ENCODE results near the gene PLEKHA4.
"Not testable (repeated sequence)": the region's sequence is repeated elsewhere in the genome, so short reads cannot be mapped to it uniquely, and the experiment has no call there.

The PLEKHA4 gene

GRCh38 chr19:48868114-48868886 is at the start of gene PLEKHA4:
TSS of gene PLEKHA4 (minus strand) at chr19:48868617. CDS start at chr19:48867620, 997 bp downstream.
- peak; percentile 89 for DNase-seq

DNA sequence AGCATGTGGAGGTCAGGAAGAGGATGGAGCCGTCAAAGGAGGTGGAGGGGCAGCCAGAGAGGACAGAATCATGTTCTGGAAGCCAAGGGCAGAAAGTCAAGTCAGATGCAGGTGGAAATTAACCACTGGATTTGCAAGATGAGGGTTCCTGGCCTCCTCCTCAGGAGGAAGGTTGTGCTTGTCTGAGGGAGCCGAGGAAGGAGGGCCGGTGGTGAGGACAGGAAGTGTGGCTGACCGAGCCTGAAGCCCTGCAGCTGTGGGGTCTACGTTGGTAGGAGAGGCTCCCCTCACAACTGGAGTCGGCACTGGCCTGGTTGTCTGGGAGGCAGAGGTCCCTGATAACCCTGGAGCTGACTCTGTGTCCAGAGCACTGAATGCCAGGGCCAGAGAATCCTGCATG is 49.7 kb upstream of the PLEKHA4 start:
- no peak for DNase-seq

DNA sequence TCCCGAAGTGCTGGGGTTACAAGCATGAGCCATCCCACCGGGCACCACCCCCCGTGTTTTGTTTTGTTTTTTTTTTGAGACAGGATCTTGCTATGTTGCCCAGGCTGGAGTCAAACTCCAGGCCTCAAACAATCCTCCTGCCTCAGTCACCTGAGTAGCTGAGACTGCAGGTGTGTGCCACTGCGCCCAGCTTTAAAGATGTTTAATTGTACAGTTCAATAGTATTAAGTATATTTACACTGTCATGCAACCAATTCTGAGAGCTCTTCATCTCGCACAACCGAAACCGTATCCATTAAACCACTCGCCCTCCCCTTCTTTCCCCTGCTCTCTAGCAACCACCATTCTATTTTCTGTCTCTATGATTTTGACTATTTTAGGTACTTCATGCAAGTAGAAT is 47.3 kb upstream of the PLEKHA4 start:
- DNase-seq, result no peak

- no peak for DNase-seq
These were observed 45.8 kb upstream of the PLEKHA4 start for GRCh38 chr19:48914181-48914580.

DNA sequence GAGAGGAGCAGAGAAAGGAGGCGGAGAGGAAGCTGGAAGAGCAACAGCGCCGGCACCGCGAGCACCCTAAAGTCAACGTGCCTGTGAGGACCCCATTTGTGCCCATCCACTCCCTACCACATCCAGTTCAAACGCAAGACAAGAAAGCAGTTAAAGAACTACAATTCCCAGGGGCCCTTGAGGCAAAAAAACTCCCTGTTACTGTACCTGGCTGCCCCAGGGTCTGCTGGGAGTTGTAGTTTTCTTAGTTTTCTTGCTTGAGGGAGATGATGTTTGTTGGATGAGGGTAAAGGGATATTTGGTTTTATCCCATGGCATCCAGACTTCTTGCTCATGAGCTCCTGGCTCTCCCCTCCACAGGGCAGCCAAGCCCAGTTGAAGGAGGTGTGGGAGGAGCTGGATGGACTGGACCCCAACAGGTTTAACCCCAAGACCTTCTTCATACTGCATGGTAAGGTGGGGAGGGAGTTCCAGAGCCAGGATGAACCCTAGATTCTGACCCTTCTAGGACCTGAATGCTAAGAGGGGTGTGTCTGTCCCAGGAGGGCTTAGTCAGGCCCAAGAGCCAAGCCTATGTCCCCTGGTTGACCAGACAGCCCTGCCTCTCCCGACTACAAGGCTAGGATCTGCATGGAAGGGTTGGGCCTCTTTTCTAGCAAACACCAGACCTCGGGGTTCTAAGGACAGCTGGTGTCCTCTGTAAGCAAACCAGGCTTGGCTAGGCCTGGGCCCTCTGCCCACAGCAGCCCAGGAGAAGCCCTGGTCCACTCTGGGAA is 44.9 kb upstream of the PLEKHA4 start:
- DNase-seq, result no peak

DNA sequence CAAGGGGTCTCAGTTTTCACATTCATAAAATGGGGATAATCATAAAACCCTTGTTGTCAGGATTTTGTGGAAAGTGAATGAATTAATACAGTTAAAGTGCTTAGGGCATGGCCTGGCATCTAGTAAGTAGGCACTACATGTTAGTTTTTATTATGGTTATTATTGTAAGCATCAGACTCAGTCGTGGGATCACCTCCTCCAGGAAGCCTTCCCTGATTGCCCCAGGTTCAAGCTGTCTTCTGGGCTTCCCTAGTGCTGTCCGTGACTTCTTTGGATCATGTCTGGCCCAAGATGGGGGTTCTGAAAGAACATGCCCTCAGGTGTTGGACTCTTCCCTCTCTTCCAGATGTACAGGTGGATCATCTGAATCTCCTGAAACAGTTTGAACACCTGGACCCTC is 42.4 kb upstream of the PLEKHA4 start:
- DNase-seq, result no peak

GRCh38 chr19:48909424-48910077 is 41.1 kb upstream of the PLEKHA4 start:
- not testable (repeated sequence) for DNase-seq

GRCh38 chr19:48907671-48908070 is 39.3 kb upstream of the PLEKHA4 start:
- DNase-seq, result no peak

DNA sequence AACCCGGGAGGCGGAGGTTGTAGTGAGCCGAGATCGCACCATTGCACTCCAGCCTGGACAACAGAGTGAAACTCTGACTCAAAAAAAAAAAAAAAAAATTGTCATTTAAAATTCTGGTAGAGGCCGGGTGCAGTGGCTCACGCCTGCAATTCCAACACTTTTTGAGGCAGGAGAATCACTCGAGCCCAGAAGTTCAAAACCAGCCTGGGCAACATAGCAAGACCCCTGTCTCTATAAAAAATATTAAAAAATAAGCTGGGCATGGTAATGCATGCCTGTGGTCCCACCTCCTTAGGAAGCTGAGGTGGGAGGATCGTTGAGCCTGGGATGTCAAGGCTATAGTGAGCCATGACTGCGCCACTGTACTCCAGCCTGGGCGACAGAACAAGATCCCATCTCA is 37.9 kb upstream of the PLEKHA4 start:
- DNase-seq, result no peak

DNA sequence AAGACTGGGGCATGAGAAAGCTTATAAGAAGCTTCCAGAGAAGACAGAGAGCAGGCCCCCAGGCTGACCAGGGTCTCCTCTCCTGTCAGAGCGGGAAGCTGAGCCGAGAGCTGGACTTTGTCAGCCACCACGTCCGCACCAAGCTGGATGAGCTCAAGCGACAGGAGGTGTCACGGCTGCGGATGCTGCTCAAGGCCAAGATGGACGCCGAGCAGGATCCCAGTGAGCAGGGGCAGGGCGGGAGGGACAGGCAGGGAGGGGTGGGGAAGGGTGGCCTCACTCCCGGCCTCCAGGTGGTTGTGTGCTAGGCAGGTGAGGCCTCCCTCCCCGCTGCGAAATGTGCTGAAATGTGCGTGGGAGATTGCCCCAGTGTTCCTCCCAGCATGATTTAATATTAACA is 37.2 kb upstream of the PLEKHA4 start:
- no peak for DNase-seq

GRCh38 chr19:48903788-48904187 is 35.4 kb upstream of the PLEKHA4 start:
- DNase-seq, result not testable (repeated sequence)

DNA sequence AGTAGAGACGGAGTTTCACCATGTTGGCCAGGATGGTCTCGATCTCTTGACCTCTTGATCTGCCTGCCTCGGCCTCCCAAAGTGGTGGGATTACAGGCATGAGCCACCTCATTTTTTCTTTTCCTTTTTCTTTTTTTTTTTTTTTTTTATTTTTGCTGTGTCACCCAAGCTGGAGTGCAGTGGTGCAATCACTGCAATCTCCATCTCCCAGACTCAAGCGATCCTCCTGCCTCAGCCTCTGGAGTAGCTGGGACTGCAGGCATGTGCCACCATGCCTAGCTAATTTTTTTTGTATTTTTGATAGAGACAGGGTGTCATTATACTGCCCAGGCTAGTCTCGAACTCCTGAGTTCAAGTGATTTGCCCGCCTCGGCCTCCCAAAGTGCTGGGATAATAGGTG is 33.9 kb upstream of the PLEKHA4 start:
- not testable (repeated sequence) for DNase-seq

DNA sequence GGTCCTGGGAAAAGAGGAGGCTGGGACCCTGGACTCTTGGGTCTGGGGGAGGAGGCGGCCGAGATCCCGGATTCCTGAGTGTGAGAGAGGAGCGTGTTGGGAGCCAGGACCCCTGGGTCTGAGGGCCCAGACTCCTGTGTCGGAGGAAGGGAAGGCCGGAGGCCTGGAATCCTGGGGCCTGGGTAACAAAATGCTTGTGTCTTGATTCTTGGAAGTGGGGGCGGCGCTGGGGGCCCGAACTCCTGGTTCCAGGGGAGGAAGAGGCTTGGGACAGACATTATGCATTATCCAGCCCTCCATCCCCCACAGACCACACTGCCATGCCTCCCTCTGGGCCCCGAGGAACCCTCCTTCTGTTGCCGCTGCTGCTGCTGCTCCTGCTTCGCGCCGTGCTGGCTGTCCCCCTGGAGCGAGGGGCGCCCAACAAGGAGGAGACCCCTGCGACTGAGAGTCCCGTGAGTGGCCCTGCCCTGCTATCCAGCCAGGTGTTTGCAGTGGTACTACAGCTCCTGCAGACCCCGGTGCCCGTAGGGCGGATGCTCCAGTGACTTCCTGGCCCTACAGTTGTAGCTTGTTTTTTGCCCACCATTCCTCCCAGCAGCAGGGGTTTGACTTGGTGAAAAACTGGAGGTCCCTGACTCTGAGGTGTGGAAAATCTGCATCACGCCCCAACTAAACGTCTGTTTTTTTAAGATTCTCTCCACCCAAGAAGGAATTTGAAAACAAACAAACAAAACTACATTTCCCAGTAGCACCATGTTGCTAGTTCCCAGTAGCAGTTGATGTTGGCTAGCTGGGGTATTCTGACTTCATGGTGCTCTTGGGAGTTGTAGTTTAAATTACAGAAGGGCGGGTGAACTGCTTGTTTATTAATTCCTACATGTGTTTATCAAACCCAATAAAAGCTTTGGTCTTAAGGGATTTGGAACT is 32.3 kb upstream of the PLEKHA4 start:
- DNase-seq, result no peak

DNA sequence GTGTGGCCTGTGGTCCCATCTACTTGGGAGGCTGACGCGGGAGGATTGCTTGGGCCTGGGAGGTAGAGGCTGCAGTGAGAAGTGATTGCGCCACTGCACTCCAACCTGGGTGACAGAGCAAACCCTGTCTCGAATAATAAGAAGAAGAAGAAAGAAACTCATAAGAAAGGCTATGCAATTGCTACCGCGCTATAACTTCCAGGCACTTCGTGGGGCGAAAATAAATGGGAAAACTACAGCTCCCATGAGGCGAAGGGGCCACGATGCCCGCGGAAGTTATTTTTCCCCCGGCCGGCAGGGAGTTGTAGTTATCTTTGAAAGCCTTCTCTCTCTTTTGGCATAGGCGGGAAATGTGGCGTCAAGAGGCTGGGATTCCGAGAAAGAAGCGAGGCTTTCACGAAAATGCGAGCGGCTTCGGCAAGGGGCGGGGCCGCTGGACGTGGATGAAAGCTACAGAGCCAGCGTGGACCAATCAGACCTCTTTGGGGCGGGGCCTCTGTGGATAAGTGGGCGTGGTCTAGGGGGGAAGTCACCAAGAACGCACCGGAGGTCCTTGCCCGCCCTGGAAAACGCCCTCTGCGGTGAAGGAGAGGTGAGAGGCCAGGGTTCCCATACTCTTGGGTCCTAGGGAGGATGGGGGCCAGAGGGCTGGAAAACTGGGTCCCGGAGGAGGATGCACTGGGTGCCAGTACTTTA is 31.5 kb upstream of the PLEKHA4 start, which contains the start of gene NUCB1:
NUCB1 (plus strand) TSS at position 532 of the 696 bp plus-strand sequence. CDS start 485 bp downstream, outside the sequence.
- DNase-seq, result peak; percentile 100

- DNase-seq, result not testable (repeated sequence)
These were observed 31.0 kb upstream of the PLEKHA4 start for GRCh38 chr19:48899386-48899749.

DNA sequence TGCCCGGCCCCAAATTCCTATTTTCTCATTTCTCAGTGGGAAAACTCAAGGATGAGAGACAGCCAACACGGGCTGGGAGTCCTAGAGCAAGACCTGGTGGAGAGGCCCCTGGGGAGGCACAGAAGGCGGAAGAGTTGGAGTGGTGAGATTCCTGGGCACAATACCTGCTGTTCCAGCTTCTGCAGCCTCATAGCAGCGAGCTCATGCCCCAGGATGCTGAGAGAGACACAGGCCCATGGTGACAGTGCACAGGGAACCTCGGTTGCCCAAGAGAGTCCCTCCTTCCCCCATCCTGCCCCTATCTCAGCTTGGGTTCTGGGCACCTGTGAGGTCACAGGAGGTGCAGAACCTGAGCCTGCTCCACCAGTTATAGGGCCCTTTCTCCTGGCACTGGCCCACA is 28.8 kb upstream of the PLEKHA4 start:
- DNase-seq, result no peak

- peak; percentile 73 for DNase-seq
These were observed 27.8 kb upstream of the PLEKHA4 start for GRCh38 chr19:48896191-48896720.

DNA sequence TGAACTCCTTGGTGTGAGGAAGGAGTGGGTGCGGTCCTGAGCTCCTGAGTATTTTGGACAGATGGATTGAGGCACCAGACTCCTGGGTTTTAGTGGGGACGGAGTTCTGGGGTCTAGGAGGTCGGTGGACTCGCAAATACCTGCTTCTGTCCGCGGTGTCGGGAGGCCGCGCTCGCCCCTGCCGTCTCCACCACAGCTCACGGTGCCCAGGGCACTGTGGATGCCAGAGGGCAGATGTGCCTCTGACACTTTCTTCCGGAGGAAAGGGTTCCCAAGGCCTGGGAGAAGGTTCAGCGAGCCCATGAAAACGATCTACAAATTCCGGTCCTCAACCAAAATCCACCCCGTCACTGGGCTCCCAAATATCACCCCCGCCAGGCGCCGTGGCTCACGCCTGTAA is 26.8 kb upstream of the PLEKHA4 start:
- no peak for DNase-seq

DNA sequence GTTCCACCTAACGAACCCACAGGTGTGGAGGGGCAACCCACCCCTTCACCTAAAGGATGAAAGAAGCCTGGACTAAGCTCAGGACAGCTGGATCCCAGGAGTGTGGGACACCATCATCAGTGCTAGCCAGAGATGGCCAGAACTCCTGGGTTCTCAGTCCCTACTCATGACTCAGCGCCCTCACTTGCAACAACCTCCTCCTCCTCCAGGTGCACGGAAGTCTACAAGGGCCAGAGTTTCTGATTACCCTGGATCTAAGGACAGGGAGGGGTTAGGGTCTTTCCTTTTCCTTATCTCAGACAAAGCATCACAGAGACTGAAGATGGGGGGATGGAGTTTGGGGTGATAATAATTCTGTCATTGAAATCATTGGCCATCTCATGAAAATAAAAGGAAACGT is 22.1 kb upstream of the PLEKHA4 start:
- no peak for DNase-seq

GRCh38 chr19:48889496-48889895 is 21.1 kb upstream of the PLEKHA4 start:
- DNase-seq, result not testable (repeated sequence)

- DNase-seq, result no peak
These were observed 19.6 kb upstream of the PLEKHA4 start for GRCh38 chr19:48887861-48888612.

Measured in femur (tissue), 1 donor.